Lower leg skin (tissue), 3 donors: ENCODE results near the gene ABR.

Experiments used
- CTCF ChIP-seq, 3 donors: fragments of 450-650 bp; IDR thresholded peaks; one replicate each; pipeline ENCODE4 v1.5.1; 2016; ENCODE audit warnings: antibody characterized with exemption in 3 of 3, mild to moderate bottlenecking in 3 of 3, moderate library complexity in 2 of 3
- POLR2A ChIP-seq, 2 donors: fragments of 450-650 bp; IDR thresholded peaks; one replicate each; pipeline ENCODE4 v1.6.1; 2016 to 2017; ENCODE audit warnings: antibody characterized with exemption in 2 of 2, mild to moderate bottlenecking in 1 of 2, moderate library complexity in 1 of 2

- TF ChIP-seq CTCF (IDR thresholded peaks at IDR 0.05) (no peak), POLR2A (IDR thresholded peaks at IDR 0.05) (no peak)
Measured at GRCh38 chr17:1007310-1008007, 172.3 kb downstream of the ABR start.
